CD14-positive monocyte (primary cell): Measurements from ENCODE around the gene RAB4B. TPM values are rescaled to one million over a fixed set of nuclear protein-coding genes. Genes with fewer than 3 reads are reported as not detected.

Experiments used
- DNase-seq, 3 donors: peaks; one replicate each; pipeline ENCODE4 v3.0.0-alpha.2; 2011 to 2022
- H2AFZ ChIP-seq: 2 replicates; pipeline ENCODE4 v1.6.0; 2012; ENCODE audit warnings: mild to moderate bottlenecking, low read depth, low read length, inconsistent platforms; ENCODE audit not compliant: insufficient read depth, poor library complexity, severe bottlenecking
- H3K27ac ChIP-seq, 2 donors: 1 replicate in 1 of 2; 2 replicates in 1 of 2; pipeline ENCODE4 v1.5.1; 2012 to 2013; ENCODE audit warnings: low read length in 2 of 2, control low read depth in 1 of 2, inconsistent platforms in 1 of 2, low read depth in 1 of 2, mild to moderate bottlenecking in 1 of 2
- H3K27me3 ChIP-seq, 2 donors: one replicate each; pipeline versions ENCODE4 v1.6.0 to v1.6.1; 2011 to 2013; ENCODE audit warnings: low read length in 2 of 2; ENCODE audit not compliant: control insufficient read depth in 2 of 2, insufficient read depth in 2 of 2
- H3K36me3 ChIP-seq, 2 donors: replicated peaks in 1 of 2; 1 replicate in 1 of 2; 2 replicates in 1 of 2; pipeline versions ENCODE4 v1.5.1 to v1.6.1; 2012 to 2013; ENCODE audit warnings: low read length in 2 of 2, control low read depth in 1 of 2, inconsistent platforms in 1 of 2, mild to moderate bottlenecking in 1 of 2; ENCODE audit not compliant: insufficient read depth in 2 of 2, control insufficient read depth in 1 of 2
- H3K4me1 ChIP-seq, 2 donors: 1 replicate in 1 of 2; 2 replicates in 1 of 2; pipeline versions ENCODE4 v1.5.1 to v1.6.1; 2012 to 2013; ENCODE audit warnings: low read length in 2 of 2, control low read depth in 1 of 2, inconsistent platforms in 1 of 2, mild to moderate bottlenecking in 1 of 2, moderate library complexity in 1 of 2; ENCODE audit not compliant: insufficient read depth in 2 of 2, control insufficient read depth in 1 of 2
- H3K4me2 ChIP-seq: replicated peaks from 2 replicates; pipeline ENCODE3; 2012; ENCODE audit warnings: low read length, moderate library complexity, mild to moderate bottlenecking; ENCODE audit not compliant: poor library complexity, severe bottlenecking; ENCODE audit errors: extremely low read depth
- H3K4me3 ChIP-seq, 3 experiments: fragments of 200-600 bp in 1 of 3; sonication (generic) in 1 of 3; replicated peaks in 1 of 3; 1 replicate in 2 of 3; 2 replicates in 1 of 3; pipeline ENCODE4 v1.5.1; 2011 to 2013; ENCODE audit warnings: low read length in 3 of 3, mild to moderate bottlenecking in 3 of 3, control low read depth in 2 of 3, low read depth in 2 of 3, inconsistent platforms in 1 of 3, moderate library complexity in 1 of 3
- H3K79me2 ChIP-seq: 2 replicates; pipeline ENCODE4 v1.6.0; 2012; ENCODE audit warnings: mild to moderate bottlenecking, control low read depth, inconsistent platforms, low read length, moderate library complexity; ENCODE audit not compliant: insufficient read depth
- H3K9ac ChIP-seq: 2 replicates; pipeline ENCODE4 v1.6.0; 2017; ENCODE audit warnings: low read length, mild to moderate bottlenecking; ENCODE audit not compliant: insufficient read depth, poor library complexity, severe bottlenecking
- H3K9me3 ChIP-seq, 2 donors: replicated peaks in 1 of 2; 1 replicate in 1 of 2; 2 replicates in 1 of 2; pipeline versions ENCODE4 v1.5.1 to v1.6.1; 2012 to 2013; ENCODE audit warnings: low read length in 2 of 2, control low read depth in 1 of 2; ENCODE audit not compliant: control insufficient read depth in 1 of 2, insufficient read depth in 1 of 2
- H4K20me1 ChIP-seq: 2 replicates; pipeline ENCODE4 v1.6.0; 2012; ENCODE audit warnings: mild to moderate bottlenecking, low read length, control low read depth, moderate library complexity; ENCODE audit not compliant: insufficient read depth
- H3K27ac Mint-ChIP-seq, 7 donors: one replicate each; pipeline ENCODE4 v1.8.0; 2020; ENCODE audit warnings: mild to moderate bottlenecking in 7 of 7, mixed read lengths in 7 of 7, moderate library complexity in 6 of 7, inconsistent platforms in 2 of 7
- H3K27me3 Mint-ChIP-seq, 3 donors: one replicate each; pipeline ENCODE4 v1.8.0; 2021 to 2022; ENCODE audit warnings: low read depth in 3 of 3, mild to moderate bottlenecking in 3 of 3, mixed read lengths in 3 of 3, moderate library complexity in 3 of 3, inconsistent platforms in 1 of 3
- H3K36me3 Mint-ChIP-seq, 2 donors: one replicate each; pipeline ENCODE4 v1.8.0; 2020; ENCODE audit warnings: mixed read lengths in 2 of 2, inconsistent platforms in 1 of 2, mild to moderate bottlenecking in 1 of 2
- H3K4me1 Mint-ChIP-seq: one replicate; pipeline ENCODE4 v1.8.0; 2020; ENCODE audit warnings: mild to moderate bottlenecking, mixed read lengths
- H3K4me3 Mint-ChIP-seq, 2 donors: one replicate each; pipeline ENCODE4 v1.8.0; 2020; ENCODE audit warnings: mild to moderate bottlenecking in 2 of 2, mixed read lengths in 2 of 2, moderate library complexity in 1 of 2
- H3K9me3 Mint-ChIP-seq, 7 donors: one replicate each; pipeline ENCODE4 v1.8.0; 2020 to 2022; ENCODE audit warnings: mixed read lengths in 7 of 7, mild to moderate bottlenecking in 6 of 7, moderate library complexity in 6 of 7, inconsistent platforms in 2 of 7
- WGBS: methylation state at CpG from one replicate; pipeline ENCODE4 v1.1.5; 2013; ENCODE audit warnings: missing lambda C conversion rate; ENCODE audit not compliant: insufficient coverage; 5-methylcytosine and 5-hydroxymethylcytosine counted together
- intact Hi-C, 2 donors: fragments of 100-400 bp; cut with micrococcal nuclease; formaldehyde crosslinking; loops; one replicate each; pipeline versions ENCODE4 v1.15.0 to v1.15.1; 2023
- polyA plus RNA-seq, 3 donors: library from polyadenylated mRNA; depleted of rRNA in 1 of 3; unstranded in 2 of 3; stranded (reverse) in 1 of 3; fragments of 300-500 nt in 2 of 3; fragments of >200 nt in 1 of 3; fragmentation: Illumina TruSeq in 2 of 3; gene quantifications; 1 replicate in 2 of 3; 2 replicates in 1 of 3; pipeline ENCODE4 v1.2.3, GENCODE V29; 2012 to 2021
- TF ChIP-seq, protein P1 (sequence below): fragments of 200-600 bp; IDR thresholded peaks from one replicate; pipeline ENCODE4 v1.8.0; 2022; ENCODE audit warnings: antibody characterized with exemption, mild to moderate bottlenecking

The RAB4B gene
- polyA plus RNA-seq, 3 donors: 89.4 to 132 (median 108) TPM

DNA sequence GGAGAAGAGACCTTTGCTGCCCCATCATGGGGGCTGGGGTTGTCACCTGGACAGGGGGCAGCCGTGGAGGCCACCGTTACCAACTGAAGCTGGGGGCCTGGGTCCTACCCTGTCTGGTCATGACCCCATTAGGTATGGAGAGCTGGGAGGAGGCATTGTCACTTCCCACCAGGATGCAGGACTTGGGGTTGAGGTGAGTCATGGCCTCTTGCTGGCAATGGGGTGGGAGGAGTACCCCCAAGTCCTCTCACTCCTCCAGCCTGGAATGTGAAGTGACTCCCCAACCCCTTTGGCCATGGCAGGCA, 29.9 kb downstream of the RAB4B start:
- DNase-seq: no peak
- TF ChIP-seq, protein P1, sequence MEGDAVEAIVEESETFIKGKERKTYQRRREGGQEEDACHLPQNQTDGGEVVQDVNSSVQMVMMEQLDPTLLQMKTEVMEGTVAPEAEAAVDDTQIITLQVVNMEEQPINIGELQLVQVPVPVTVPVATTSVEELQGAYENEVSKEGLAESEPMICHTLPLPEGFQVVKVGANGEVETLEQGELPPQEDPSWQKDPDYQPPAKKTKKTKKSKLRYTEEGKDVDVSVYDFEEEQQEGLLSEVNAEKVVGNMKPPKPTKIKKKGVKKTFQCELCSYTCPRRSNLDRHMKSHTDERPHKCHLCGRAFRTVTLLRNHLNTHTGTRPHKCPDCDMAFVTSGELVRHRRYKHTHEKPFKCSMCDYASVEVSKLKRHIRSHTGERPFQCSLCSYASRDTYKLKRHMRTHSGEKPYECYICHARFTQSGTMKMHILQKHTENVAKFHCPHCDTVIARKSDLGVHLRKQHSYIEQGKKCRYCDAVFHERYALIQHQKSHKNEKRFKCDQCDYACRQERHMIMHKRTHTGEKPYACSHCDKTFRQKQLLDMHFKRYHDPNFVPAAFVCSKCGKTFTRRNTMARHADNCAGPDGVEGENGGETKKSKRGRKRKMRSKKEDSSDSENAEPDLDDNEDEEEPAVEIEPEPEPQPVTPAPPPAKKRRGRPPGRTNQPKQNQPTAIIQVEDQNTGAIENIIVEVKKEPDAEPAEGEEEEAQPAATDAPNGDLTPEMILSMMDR: no peak
- peaks cover 41 to 58% of the 10 kb centered on the region in 2 donors for H3K36me3 Mint-ChIP-seq
- H3K4me3 Mint-ChIP-seq: no peak overlapping the region
- H3K4me1 ChIP-seq: peaks cover 53 to 65% of the 10 kb centered on the region in 2 donors
- H3K4me1 Mint-ChIP-seq: peaks cover 82% of the 10 kb centered on the region
- H3K27me3 Mint-ChIP-seq: peaks cover 2 to 10% (median 7%) of the 10 kb centered on the region in 3 donors
- H4K20me1 ChIP-seq: peaks cover 71% of the 10 kb centered on the region
- H3K9ac ChIP-seq: no peak overlapping the region
- peak overlapping the region in 3 of 7 donors; percentile 13 to 84 (median 14) for H3K27ac Mint-ChIP-seq
- no peaks in the 10 kb centered on the region for H3K9me3 ChIP-seq
- intact Hi-C loops: loop anchor here in 1 of 2 donors (10.0 kb wide), 1 partner anchor 53 kb away; the partner anchor contains the start of genes ACTMAP and SNRPA
- no peak overlapping the region for H3K27ac ChIP-seq
- H3K36me3 ChIP-seq: peaks cover 41 to 58% of the 10 kb centered on the region in 2 donors
- peaks cover 0 to 1% (median 0%) of the 10 kb centered on the region in 7 donors for H3K9me3 Mint-ChIP-seq
- H3K79me2 ChIP-seq: peaks cover 55% of the 10 kb centered on the region
- WGBS: 100% methylated on average over 2 of the region's 2 CpGs
- H2AFZ ChIP-seq: no peak overlapping the region
- no peaks in the 10 kb centered on the region for H3K27me3 ChIP-seq
- H3K4me2 ChIP-seq: no peak overlapping the region
- H3K4me3 ChIP-seq: no peak overlapping the region

DNA sequence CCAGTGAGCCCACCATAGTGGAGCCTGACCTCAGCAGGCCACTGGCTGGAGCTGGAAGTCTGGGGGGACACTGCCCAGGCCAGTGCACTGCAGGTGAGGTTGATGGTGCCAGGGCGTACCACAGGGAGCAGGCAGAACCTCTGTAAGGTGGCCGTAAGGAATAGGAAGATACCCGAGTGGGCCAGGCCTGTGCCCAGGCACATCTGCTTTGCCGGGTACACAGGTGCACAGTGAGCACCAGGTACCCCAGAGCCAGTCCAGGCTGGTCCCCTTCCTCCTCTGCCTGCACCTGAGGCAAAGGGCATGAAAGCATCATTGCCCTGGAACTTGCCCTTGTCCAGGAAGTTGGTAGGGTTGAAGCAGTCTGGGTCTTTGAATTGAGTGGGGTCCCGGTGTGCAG, 30.4 kb downstream of the RAB4B start:
- no peak for DNase-seq
- Histone ChIP-seq H3K27ac (no peak overlapping the region), H3K9me3 (no peaks in the 10 kb centered on the region), H3K4me2 (no peak overlapping the region), H2AFZ (no peak overlapping the region), H3K4me3 (no peak overlapping the region), H3K27me3 (no peaks in the 10 kb centered on the region), H4K20me1 (peaks cover 66% of the 10 kb centered on the region), H3K79me2 (peaks cover 50% of the 10 kb centered on the region), H3K4me1 (peaks cover 48 to 60% of the 10 kb centered on the region in 2 donors), H3K9ac (no peak overlapping the region), H3K36me3 (peaks cover 38 to 56% of the 10 kb centered on the region in 2 donors)
- intact Hi-C loops: loop anchor here in 1 of 2 donors (10.0 kb wide), 1 partner anchor 54 kb away; the partner anchor contains the start of genes ACTMAP and SNRPA
- TF ChIP-seq, protein P1: no peak
- Mint-ChIP-seq H3K4me3 (no peak overlapping the region), H3K4me1 (peaks cover 77% of the 10 kb centered on the region), H3K9me3 (peaks cover 0 to 1% (median 0%) of the 10 kb centered on the region in 7 donors), H3K27me3 (peaks cover 2 to 11% (median 8%) of the 10 kb centered on the region in 3 donors), H3K36me3 (peaks cover 41 to 57% of the 10 kb centered on the region in 2 donors), H3K27ac (no peak overlapping the region)
- WGBS: 95% methylated on average over 5 of the region's 5 CpGs
